Measurements from ENCODE around the gene BEND4.

DNA sequence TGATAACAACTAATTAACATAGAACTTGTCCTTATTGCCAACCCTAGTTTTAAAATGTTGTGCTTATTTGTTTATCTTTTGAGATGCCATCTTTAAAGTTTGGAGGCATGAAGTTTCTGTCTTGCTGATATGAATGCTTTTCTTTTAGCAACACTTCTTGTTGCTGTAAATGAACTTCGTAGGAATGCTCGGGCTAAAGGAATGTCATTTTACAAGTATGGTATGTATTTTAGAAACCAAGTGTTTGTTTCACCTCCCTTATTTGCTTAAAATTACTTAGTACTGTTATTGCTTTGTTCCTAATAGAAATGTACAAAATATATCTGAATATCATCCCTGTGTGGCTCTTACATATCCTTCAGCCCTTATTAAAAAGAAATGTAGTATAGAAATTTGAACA is 86.1 kb downstream of the BEND4 start:
- TF ChIP-seq POLR2AphosphoS5 (IDR thresholded peaks at IDR 0.05) (no peak), POLR2A (IDR thresholded peaks at IDR 0.05) (no peak), CTCF (IDR thresholded peaks at IDR 0.05) (no peak)
